Parathyroid adenoma (tissue), 2 donors: ENCODE data around the gene PTPRM.

Source experiments
- H2AFZ ChIP-seq: fragments of 300-600 bp; sonication (generic); one replicate; pipeline ENCODE4 v1.7.0; 2017; ENCODE audit warnings: antibody characterized with exemption, mild to moderate bottlenecking
- H3K27ac ChIP-seq: fragments of 300-600 bp; sonication (generic); one replicate; pipeline ENCODE4 v1.7.0; 2017
- H3K27me3 ChIP-seq: fragments of 300-600 bp; sonication (generic); one replicate; pipeline ENCODE4 v1.7.0; 2017; ENCODE audit warnings: low read length; ENCODE audit not compliant: control insufficient read depth, insufficient read depth
- H3K36me3 ChIP-seq: fragments of 300-600 bp; sonication (generic); one replicate; pipeline ENCODE4 v1.7.0; 2017; ENCODE audit warnings: low read length; ENCODE audit not compliant: control insufficient read depth, insufficient read depth
- H3K4me1 ChIP-seq: fragments of 300-600 bp; sonication (generic); one replicate; pipeline ENCODE4 v1.7.0; 2017; ENCODE audit warnings: control low read depth
- H3K4me2 ChIP-seq: fragments of 300-600 bp; sonication (generic); one replicate; pipeline ENCODE4 v1.7.0; 2017; ENCODE audit warnings: low read length
- H3K4me3 ChIP-seq: fragments of 300-600 bp; sonication (generic); one replicate; pipeline ENCODE4 v1.7.0; 2017; ENCODE audit warnings: low read depth, low read length
- H3K79me2 ChIP-seq: fragments of 300-600 bp; sonication (generic); one replicate; pipeline ENCODE4 v1.7.0; 2017; ENCODE audit warnings: control low read depth
- H3K9ac ChIP-seq: fragments of 300-600 bp; sonication (generic); one replicate; pipeline ENCODE4 v1.7.0; 2017; ENCODE audit warnings: mild to moderate bottlenecking
- H3K9me3 ChIP-seq: fragments of 300-600 bp; sonication (generic); one replicate; pipeline ENCODE4 v1.7.0; 2017; ENCODE audit warnings: low read length; ENCODE audit not compliant: control insufficient read depth
- CTCF ChIP-seq: fragments of 300-600 bp; sonication (generic); IDR thresholded peaks from one replicate; pipeline ENCODE4 v1.7.0; 2017; ENCODE audit warnings: antibody characterized with exemption, mild to moderate bottlenecking
- donor health status: primary hyperparathyroidism.

PTPRM gene

DNA sequence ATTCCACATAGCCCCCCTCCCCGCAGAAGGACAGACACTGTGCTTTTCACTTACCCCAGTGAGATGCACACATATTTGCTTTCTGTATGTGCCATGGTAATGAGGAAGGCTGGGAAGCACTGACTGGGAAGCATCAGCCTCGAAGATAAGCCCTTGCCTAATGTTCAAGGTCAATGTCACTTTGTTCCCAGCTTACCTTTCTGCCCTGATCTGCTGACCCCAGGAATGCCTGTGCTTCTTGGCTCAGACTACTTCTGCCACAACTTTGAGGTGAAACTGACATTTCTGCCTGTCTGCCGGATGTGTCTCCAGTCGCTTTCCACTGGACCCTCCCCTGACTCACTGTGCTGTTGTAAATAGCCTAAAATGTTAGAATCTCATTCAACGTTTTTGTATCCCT lies 183.8 kb downstream of the PTPRM start:
- Histone ChIP-seq H3K4me1 (peaks cover 6% of the 10 kb centered on the region), H3K4me2 (no peak overlapping the region), H3K27me3 (no peaks in the 10 kb centered on the region), H3K36me3 (no peaks in the 10 kb centered on the region), H3K27ac (no peak overlapping the region), H3K79me2 (no peaks in the 10 kb centered on the region), H3K9me3 (no peaks in the 10 kb centered on the region), H3K4me3 (no peak overlapping the region), H2AFZ (no peak overlapping the region), H3K9ac (no peak overlapping the region)
- no peak for TF ChIP-seq CTCF

DNA sequence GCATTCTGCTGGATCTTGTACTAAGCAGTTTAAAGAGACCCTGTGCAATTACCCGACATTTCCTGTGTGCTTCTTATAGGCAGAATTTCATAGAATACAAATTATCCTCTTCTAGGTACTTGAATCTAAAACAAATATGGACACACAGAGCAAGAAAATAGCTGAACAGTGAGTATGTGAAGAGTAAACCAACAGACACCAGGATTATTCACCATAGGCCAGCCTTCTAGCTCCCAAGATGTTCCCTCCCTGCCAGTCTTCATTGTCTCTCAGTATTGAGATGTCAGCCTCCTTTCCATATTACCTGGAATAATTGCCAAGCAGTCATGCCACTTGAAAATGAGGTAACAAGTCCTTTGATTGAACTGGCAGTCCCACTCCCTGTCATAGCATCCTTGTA lies 187.1 kb downstream of the PTPRM start:
- H3K9me3 ChIP-seq = no peaks in the 10 kb centered on the region
- no peaks in the 10 kb centered on the region for H3K36me3 ChIP-seq
- no peaks in the 10 kb centered on the region for H3K4me1 ChIP-seq
- peaks cover 2% of the 10 kb centered on the region for H3K79me2 ChIP-seq
- H3K27me3 ChIP-seq = no peaks in the 10 kb centered on the region
- no peak for TF ChIP-seq CTCF
- H3K4me3 ChIP-seq = no peak overlapping the region
- H3K4me2 ChIP-seq = no peak overlapping the region
- no peak overlapping the region for H3K27ac ChIP-seq
- H2AFZ ChIP-seq = no peak overlapping the region
- no peak overlapping the region for H3K9ac ChIP-seq

- no peaks in the 10 kb centered on the region for H3K36me3 ChIP-seq
- H3K79me2 ChIP-seq = peaks cover 2% of the 10 kb centered on the region
- H3K9ac ChIP-seq = no peak overlapping the region
- H3K9me3 ChIP-seq = no peaks in the 10 kb centered on the region
- no peaks in the 10 kb centered on the region for H3K27me3 ChIP-seq
- no peak for TF ChIP-seq CTCF
- no peak overlapping the region for H2AFZ ChIP-seq
- H3K4me3 ChIP-seq = no peak overlapping the region
- H3K4me1 ChIP-seq = no peaks in the 10 kb centered on the region
- no peak overlapping the region for H3K4me2 ChIP-seq
- no peak overlapping the region for H3K27ac ChIP-seq
Observed at GRCh38 chr18:7754725-7755181, 187.6 kb downstream of the PTPRM start.

DNA sequence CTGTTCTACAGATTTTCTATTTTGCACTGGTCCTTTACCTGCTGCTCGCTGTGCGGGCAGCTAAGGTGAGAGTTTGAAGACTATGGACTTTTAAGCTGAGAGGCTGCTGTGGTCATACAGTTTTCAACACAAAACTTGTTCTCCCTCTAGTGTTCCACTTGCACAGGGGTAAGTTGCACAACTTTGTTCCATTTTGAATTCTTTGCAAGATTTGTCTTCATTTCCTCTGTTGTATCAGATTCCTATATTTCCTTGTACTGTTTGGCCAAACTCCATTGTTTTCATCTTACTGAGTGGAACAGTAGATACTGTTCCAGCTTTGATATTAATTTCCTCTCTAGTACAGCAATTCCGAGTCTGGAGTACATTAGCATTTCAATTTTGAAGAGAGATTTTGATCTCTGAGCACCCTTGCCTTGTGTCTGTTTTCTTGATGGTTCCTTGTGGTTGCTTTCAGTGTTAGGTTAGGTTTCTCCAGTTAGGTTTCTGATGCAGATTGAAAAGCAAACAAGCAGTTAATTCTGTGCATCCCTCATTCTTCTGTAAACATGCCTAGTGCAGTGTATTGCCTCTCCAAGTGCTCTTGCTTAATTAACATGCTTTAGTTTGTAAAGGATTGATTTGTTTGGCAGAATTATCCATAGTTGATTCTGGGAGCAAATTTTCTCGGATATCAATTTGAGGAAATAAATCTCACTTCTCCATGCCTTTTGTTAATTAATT lies 188.8 kb downstream of the PTPRM start:
- H3K36me3 ChIP-seq = no peaks in the 10 kb centered on the region
- H3K9me3 ChIP-seq = no peaks in the 10 kb centered on the region
- no peak overlapping the region for H3K27ac ChIP-seq
- no peak overlapping the region for H3K4me3 ChIP-seq
- no peak overlapping the region for H3K4me2 ChIP-seq
- TF ChIP-seq CTCF = no peak
- no peaks in the 10 kb centered on the region for H3K4me1 ChIP-seq
- no peaks in the 10 kb centered on the region for H3K27me3 ChIP-seq
- H3K79me2 ChIP-seq = peaks cover 2% of the 10 kb centered on the region
- no peak overlapping the region for H2AFZ ChIP-seq
- H3K9ac ChIP-seq = no peak overlapping the region

DNA sequence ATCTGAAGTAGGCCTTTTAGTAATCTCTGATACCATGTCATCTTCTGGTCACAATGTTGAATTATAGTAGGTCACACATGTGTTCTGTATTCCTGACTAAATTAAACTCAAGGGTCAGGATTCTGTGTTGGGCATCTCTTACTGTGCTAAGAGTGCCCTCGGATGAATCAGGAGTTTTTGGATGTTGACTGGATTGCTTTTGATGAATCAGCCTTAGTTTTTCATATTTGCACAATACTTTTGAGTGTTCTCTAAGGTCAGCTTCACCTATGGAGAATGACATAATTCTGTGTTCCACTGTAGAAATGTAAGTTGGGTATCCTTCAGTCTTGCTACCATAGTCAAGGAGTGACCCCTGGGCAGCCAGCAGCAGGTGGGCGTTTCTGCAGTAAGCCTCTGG lies 190.1 kb downstream of the PTPRM start:
- H3K4me1 ChIP-seq = no peaks in the 10 kb centered on the region
- no peaks in the 10 kb centered on the region for H3K27me3 ChIP-seq
- H3K9ac ChIP-seq = no peak overlapping the region
- H3K4me3 ChIP-seq = no peak overlapping the region
- H3K27ac ChIP-seq = no peak overlapping the region
- no peaks in the 10 kb centered on the region for H3K9me3 ChIP-seq
- H3K79me2 ChIP-seq = peaks cover 2% of the 10 kb centered on the region
- no peaks in the 10 kb centered on the region for H3K36me3 ChIP-seq
- TF ChIP-seq CTCF = no peak
- no peak overlapping the region for H3K4me2 ChIP-seq
- H2AFZ ChIP-seq = no peak overlapping the region
